GM12878 (cell line): ENCODE measurements around the gene COL27A1. TPM values are rescaled to one million over a fixed set of nuclear protein-coding genes. Genes with fewer than 3 reads are reported as not detected.

Experiments
- ATAC-seq: fragments of 200-7000 bp; cut with Tn5 transposase; 3 replicates; pipeline ENCODE4 v1.9.1; 2020; ENCODE audit warnings: mild to moderate bottlenecking, moderate library complexity
- BruUV-seq: library from RNA; stranded (reverse); fragments of 400-500 nt; replicated peaks from 2 replicates; lab custom pipeline; 2021; lab: Mats Ljungman, UMichigan
- CTCF ChIA-PET: fragments of 300-600 bp; sonication (Branson Sonifier 250); formaldehyde crosslinking; extraction: SDS; loops from one replicate; lab custom pipeline; 2021; ENCODE audit warnings: inconsistent platforms; lab: Yijun Ruan, JAX
- POLR2A ChIA-PET: fragments of 350-600 bp; formaldehyde crosslinking; extraction: SDS; loops from one replicate; lab custom pipeline; 2021; ENCODE audit warnings: inconsistent platforms; lab: Charles Lee
- RAD21 ChIA-PET: fragments of 300-600 bp; sonication (Branson Sonifier 250); formaldehyde crosslinking; loops from one replicate; lab custom pipeline; 2023; ENCODE audit warnings: antibody characterized with exemption; ENCODE audit not compliant: unreplicated experiment; lab: Charles Lee
- SMC1A ChIA-PET: fragments of 300-600 bp; sonication (Branson Sonifier 250); formaldehyde crosslinking; loops from one replicate; lab custom pipeline; 2023; ENCODE audit not compliant: unreplicated experiment, uncharacterized antibody; lab: Charles Lee
- DNase-seq: peaks from one replicate; pipeline ENCODE4 v3.0.0-alpha.2; 2011; ENCODE audit warnings: low read depth, low spot score
- FAIRE-seq: peaks from 3 replicates; lab custom pipeline; 2011; peaks lifted over from hg19 to GRCh38; lab: Jason Lieb, UNC
- H2AFZ ChIP-seq: 2 replicates; pipeline ENCODE4 v1.6.0; 2011; ENCODE audit warnings: low read depth, low read length, control low read depth; ENCODE audit not compliant: control insufficient read depth
- H3K27ac ChIP-seq: 2 replicates; pipeline ENCODE4 v1.5.1; 2011; ENCODE audit warnings: control low read depth; ENCODE audit not compliant: control insufficient read depth, insufficient read depth
- H3K27me3 ChIP-seq, 2 experiments: replicated peaks in 1 of 2; 2 replicates each; pipeline versions ENCODE4 v1.6.0 to v1.6.1; 2011; ENCODE audit warnings: low read length in 1 of 2; ENCODE audit not compliant: control insufficient read depth in 2 of 2, insufficient read depth in 2 of 2
- H3K36me3 ChIP-seq, 2 experiments: 2 replicates each; pipeline ENCODE4 v1.5.1; 2011; ENCODE audit warnings: low read length in 1 of 2; ENCODE audit not compliant: control insufficient read depth in 2 of 2, insufficient read depth in 2 of 2
- H3K4me1 ChIP-seq: 2 replicates; pipeline ENCODE4 v1.6.1; 2011; ENCODE audit warnings: mild to moderate bottlenecking, low read length, moderate library complexity, mixed read lengths; ENCODE audit not compliant: control insufficient read depth, insufficient read depth
- H3K4me2 ChIP-seq: 2 replicates; pipeline ENCODE4 v1.6.0; 2011; ENCODE audit warnings: control low read depth; ENCODE audit not compliant: control insufficient read depth, insufficient read depth
- H3K4me3 ChIP-seq: fragments of 200-600 bp; sonication (generic); 2 replicates; pipeline ENCODE4 v1.5.1; 2016
- H3K79me2 ChIP-seq: 2 replicates; pipeline ENCODE4 v1.6.0; 2011; ENCODE audit warnings: low read length; ENCODE audit not compliant: control insufficient read depth, insufficient read depth
- H3K9ac ChIP-seq: 2 replicates; pipeline ENCODE4 v1.8.0; 2011; ENCODE audit warnings: low read length, control low read depth, mixed read lengths; ENCODE audit not compliant: control insufficient read depth, insufficient read depth
- H3K9me3 ChIP-seq: replicated peaks from 3 replicates; pipeline ENCODE4 v1.5.1; 2011; ENCODE audit warnings: mild to moderate bottlenecking, low read length; ENCODE audit not compliant: control insufficient read depth, insufficient read depth
- H4K20me1 ChIP-seq: 2 replicates; pipeline ENCODE4 v1.6.0; 2011; ENCODE audit not compliant: control insufficient read depth, insufficient read depth
- BHLHE40 ChIP-seq, 2 experiments: fragments of 450-650 bp in 1 of 2; IDR thresholded peaks; 2 replicates each; pipeline ENCODE4 v1.6.1; 2011 to 2017; ENCODE audit warnings: low read depth in 2 of 2, borderline replicate concordance in 1 of 2, improper control_type of control experiment in 1 of 2, low read length in 1 of 2, mild to moderate bottlenecking in 1 of 2
- CEBPB ChIP-seq, 2 experiments: fragments of 150-350 bp in 1 of 2; IDR thresholded peaks; 2 replicates each; pipeline ENCODE4 v1.6.1; 2012 to 2014; ENCODE audit warnings: low read depth in 2 of 2, low read length in 2 of 2, borderline replicate concordance in 1 of 2, inconsistent platforms in 1 of 2
- JUNB ChIP-seq: IDR thresholded peaks from 2 replicates; pipeline ENCODE4 v1.6.1; 2016; ENCODE audit warnings: antibody characterized with exemption, mild to moderate bottlenecking
- MLLT1 ChIP-seq: fragments of 450-650 bp; IDR thresholded peaks from 2 replicates; pipeline ENCODE4 v1.6.1; 2016; ENCODE audit warnings: mild to moderate bottlenecking
- NR2F1 ChIP-seq: fragments of 450-650 bp; conservative IDR thresholded peaks from 2 replicates; pipeline ENCODE4 v1.6.1; 2017; ENCODE audit warnings: mild to moderate bottlenecking
- POU2F2 ChIP-seq: IDR thresholded peaks from 3 replicates; pipeline ENCODE4 v1.6.1; 2011; ENCODE audit warnings: low read depth, mild to moderate bottlenecking, low read length, borderline replicate concordance
- RAD51 ChIP-seq: fragments of 450-650 bp; IDR thresholded peaks from 2 replicates; pipeline ENCODE4 v1.6.1; 2016; ENCODE audit warnings: moderate library complexity, mild to moderate bottlenecking, inconsistent platforms
- RELA ChIP-seq: fragments of 450-650 bp; IDR thresholded peaks from 2 replicates; pipeline ENCODE4 v1.8.0; 2014; ENCODE audit warnings: borderline replicate concordance; ENCODE audit not compliant: partially characterized antibody
- SKIL ChIP-seq: fragments of 450-650 bp; IDR thresholded peaks from 2 replicates; pipeline ENCODE4 v1.6.1; 2017; ENCODE audit warnings: mild to moderate bottlenecking, low read depth, inconsistent platforms; ENCODE audit not compliant: poor library complexity, severe bottlenecking
- STAT3 ChIP-seq: IDR thresholded peaks from 2 replicates; pipeline ENCODE4 v1.6.1; 2011; ENCODE audit warnings: low read depth, low read length, improper control_type of control experiment
- ZBTB11 ChIP-seq: fragments of 450-650 bp; formaldehyde crosslinking; IDR thresholded peaks from 2 replicates; pipeline ENCODE4 v1.5.0; 2022; ENCODE audit warnings: mild to moderate bottlenecking, missing genetic modification characterization
- WGBS: methylation state at CpG from one replicate; pipeline ENCODE4 v1.1.6; 2016; ENCODE audit warnings: low lambda C conversion rate; ENCODE audit not compliant: insufficient replicate concordance, insufficient coverage; ENCODE audit errors: missing lambda C conversion rate; 5-methylcytosine and 5-hydroxymethylcytosine counted together
- in situ Hi-C: fragments of 300-500 bp; cut with MboI; formaldehyde crosslinking; loops from 9 replicates; pipeline ENCODE4 v1.14.3; 2018; ENCODE audit warnings: mixed read lengths
- intact Hi-C: fragments of 100-400 bp; cut with micrococcal nuclease; formaldehyde crosslinking; loops from one replicate; pipeline ENCODE4 v1.14.2; 2022; ENCODE audit not compliant: unreplicated experiment
- polyA plus RNA-seq, 11 experiments: library from polyadenylated mRNA; depleted of rRNA in 4 of 11; unstranded in 6 of 11; stranded (reverse) in 5 of 11; fragments of >200 nt; fragmentation: Nextera tagmentation in 4 of 11; fragmentation: Illumina TruSeq in 1 of 11; extraction: Ambion mirVana in 4 of 11; extraction: Trizol in 1 of 11; gene quantifications; 1 replicate in 1 of 11; 2 replicates in 10 of 11; pipeline versions ENCODE4 v1.2.1 to v1.2.3, GENCODE V29; 2011 to 2016; ENCODE audit warnings: inconsistent platforms in 2 of 11, missing spikeins in 2 of 11, low read depth in 1 of 11
- total RNA-seq, 4 experiments: library from RNA; depleted of rRNA in 3 of 4; stranded (reverse); fragments of >200 nt in 3 of 4; fragmentation: Illumina TruSeq in 1 of 4; extraction: Trizol in 1 of 4; gene quantifications; 2 replicates each; pipeline versions ENCODE4 v1.2.1 to v1.2.3, GENCODE V29; 2013 to 2021

COL27A1 gene
- total and polyA plus RNA-seq, 10 of the 15 experiments (the other 5 are each of a cell fraction or from before 2014, with no cell fraction given), result 0.10 TPM; not detected in 9

- H4K20me1 ChIP-seq, result 0 out of 2 replicates have a peak, but pooled peaks cover 3% of the 10 kb centered on the region
- H3K9ac ChIP-seq, result no peak overlapping the region
- POLR2A ChIA-PET, result no interaction called here
- CTCF ChIA-PET, result no interaction called here
- in situ Hi-C loops, result no loop called here
- H3K27me3 ChIP-seq, result peaks cover 0 to 2% of the 10 kb centered on the region in 2 experiments; a peak in 3 of 4 replicates
- intact Hi-C loops, result no loop called here
- TF ChIP-seq MLLT1 (no peak), POU2F2 (no peak), CEBPB (IDR thresholded peaks at IDR 0.05; ENCODE audit: borderline replicate concordance in 1 of 2, low read depth in 2 of 2, low read length in 2 of 2) (no peak), ZBTB11 (CRISPR knock-in tag) (no peak), SKIL (no peak), BHLHE40 (IDR thresholded peaks at IDR 0.05; ENCODE audit: borderline replicate concordance in 1 of 2, low read depth in 2 of 2, low read length in 1 of 2) (no peak), RELA (no peak), JUNB (no peak), RAD51 (no peak), NR2F1 (no peak), STAT3 (no peak)
- BruUV-seq, result no TSS peak
- SMC1A ChIA-PET, result no interaction called here
- no peak overlapping the region for H3K27ac ChIP-seq
- 39% methylated on average over 13 of the region's 13 CpGs for WGBS
- H3K4me1 ChIP-seq, result no peaks in the 10 kb centered on the region
- no peak overlapping the region for H3K4me3 ChIP-seq
- no peaks in the 10 kb centered on the region for H3K36me3 ChIP-seq
- FAIRE-seq (no peak), DNase-seq (no peak), ATAC-seq (no peak)
- no peaks in the 10 kb centered on the region for H3K79me2 ChIP-seq
- no peak overlapping the region for H2AFZ ChIP-seq
- no peak overlapping the region for H3K4me2 ChIP-seq
- RAD21 ChIA-PET, result interaction anchor here (1.1 kb wide), 1 partner anchor 18 kb away, joined by 4 read pairs; no protein-coding TSS in a partner anchor
- H3K9me3 ChIP-seq, result no peaks in the 10 kb centered on the region
These were observed 153.1 kb downstream of the COL27A1 start for GRCh38 chr9:114308361-114308950.
